HepG2 (cell line): Measurements from ENCODE around the gene PRSS22. TPM values are rescaled to one million over a fixed set of nuclear protein-coding genes. Genes with fewer than 3 reads are reported as not detected.
A peak's percentile ranks its signal among the peaks of the same experiment; 100 is the strongest.

Experiments used
- ARNTL ChIP-seq: sonication (generic); formaldehyde crosslinking; IDR thresholded peaks from 2 replicates; pipeline ENCODE4 v1.4.0; 2020; ENCODE audit warnings: mild to moderate bottlenecking, missing genetic modification reagents
- EEA1 ChIP-seq: sonication (generic); formaldehyde crosslinking; IDR thresholded peaks from 2 replicates; pipeline ENCODE4 v1.5.1; 2020; ENCODE audit warnings: mild to moderate bottlenecking, missing genetic modification reagents, borderline replicate concordance
- EP300 ChIP-seq, 3 experiments: sonication (generic) in 1 of 3; formaldehyde crosslinking in 1 of 3; IDR thresholded peaks; 2 replicates each; pipeline versions ENCODE4 v1.5.1 to v1.6.1; 2011 to 2020; ENCODE audit warnings: low read depth in 2 of 3, low read length in 2 of 3, borderline replicate concordance in 1 of 3, improper control_type of control experiment in 1 of 3, mild to moderate bottlenecking in 1 of 3, missing genetic modification reagents in 1 of 3, moderate library complexity in 1 of 3
- HOXD1 ChIP-seq: sonication (generic); formaldehyde crosslinking; IDR thresholded peaks from 2 replicates; pipeline ENCODE4 v1.5.0; 2020; ENCODE audit warnings: missing genetic modification reagents
- NR1H2 ChIP-seq: sonication (generic); formaldehyde crosslinking; IDR thresholded peaks from 2 replicates; pipeline ENCODE4 v1.8.1; 2022; ENCODE audit warnings: low read depth, missing genetic modification reagents, borderline replicate concordance
- PHF8 ChIP-seq: sonication (generic); formaldehyde crosslinking; IDR thresholded peaks from 2 replicates; pipeline ENCODE4 v1.5.0; 2020; ENCODE audit warnings: missing genetic modification reagents
- RAD21 ChIP-seq: fragments of 450-650 bp; formaldehyde crosslinking; IDR thresholded peaks from 2 replicates; pipeline ENCODE4 v1.5.0; 2020; ENCODE audit warnings: mild to moderate bottlenecking
- RBM22 ChIP-seq: fragments of 200-400 bp; formaldehyde crosslinking; optimal IDR thresholded peaks from 2 replicates; pipeline ENCODE3; 2017; ENCODE audit warnings: mild to moderate bottlenecking, low read length, moderate library complexity
- ZEB1 ChIP-seq: IDR thresholded peaks from 2 replicates; pipeline ENCODE4 v1.6.1; 2012; ENCODE audit warnings: mild to moderate bottlenecking, low read depth, inconsistent platforms; ENCODE audit not compliant: insufficient replicate concordance
- ZNF10 ChIP-seq: sonication (generic); formaldehyde crosslinking; IDR thresholded peaks from 2 replicates; pipeline ENCODE4 v1.4.0; 2020; ENCODE audit warnings: mild to moderate bottlenecking, low read depth, missing genetic modification reagents, borderline replicate concordance
- ZNF24 ChIP-seq: fragments of 450-650 bp; IDR thresholded peaks from 2 replicates; pipeline ENCODE4 v1.6.1; 2017; ENCODE audit warnings: antibody characterized with exemption, mild to moderate bottlenecking
- ZNF431 ChIP-seq: sonication (generic); formaldehyde crosslinking; IDR thresholded peaks from 2 replicates; pipeline ENCODE4 v1.9.0; 2022; ENCODE audit warnings: missing genetic modification reagents, low read depth, mild to moderate bottlenecking, borderline replicate concordance
- ZNF703 ChIP-seq: sonication (generic); formaldehyde crosslinking; IDR thresholded peaks from 2 replicates; pipeline ENCODE4 v1.5.1; 2020; ENCODE audit warnings: missing genetic modification reagents, mild to moderate bottlenecking, moderate library complexity, borderline replicate concordance
- polyA plus RNA-seq, 8 experiments: library from polyadenylated mRNA; depleted of rRNA in 3 of 8; stranded (reverse) in 7 of 8; unstranded in 1 of 8; fragments of >200 nt; fragmentation: Illumina TruSeq in 4 of 8; extraction: Trizol in 4 of 8; gene quantifications; 2 replicates each; pipeline versions ENCODE4 v1.2.1 to v1.2.3, GENCODE V29; 2011 to 2016; ENCODE audit warnings: low read depth in 4 of 8, missing spikeins in 1 of 8, mixed read lengths in 1 of 8; ENCODE audit not compliant: insufficient read depth in 1 of 8
- total RNA-seq, 5 experiments: library from RNA; depleted of rRNA; stranded (reverse); fragments of >200 nt; fragmentation: Illumina TruSeq; extraction: Trizol; gene quantifications; 2 replicates each; pipeline ENCODE4 v1.2.3, GENCODE V29; 2016; ENCODE audit warnings: low read depth in 1 of 5
- TF ChIP-seq, protein P1 (sequence below): sonication (generic); formaldehyde crosslinking; IDR thresholded peaks from 2 replicates; pipeline ENCODE4 v1.9.0; 2021; ENCODE audit warnings: missing genetic modification reagents, borderline replicate concordance
- TF ChIP-seq, protein P2 (sequence below): sonication (generic); formaldehyde crosslinking; IDR thresholded peaks from 2 replicates; pipeline ENCODE4 v1.5.0; 2020; ENCODE audit warnings: mild to moderate bottlenecking, missing genetic modification reagents, moderate library complexity
- TF ChIP-seq, protein P3 (sequence below): sonication (generic); formaldehyde crosslinking; conservative IDR thresholded peaks from 2 replicates; pipeline ENCODE4 v1.5.0; 2020; ENCODE audit warnings: missing genetic modification reagents
- TF ChIP-seq, protein P4 (sequence below): sonication (generic); formaldehyde crosslinking; IDR thresholded peaks from 2 replicates; pipeline ENCODE4 v1.5.0; 2020; ENCODE audit warnings: missing genetic modification reagents, mild to moderate bottlenecking, borderline replicate concordance
- TF ChIP-seq, protein P5 (sequence below): IDR thresholded peaks from 2 replicates; pipeline ENCODE4 v1.6.1; 2016; ENCODE audit warnings: mild to moderate bottlenecking

PRSS22 gene
- total and polyA plus RNA-seq, 2 of the 13 experiments (the other 11 are each of a cell fraction or from before 2014, with no cell fraction given) = 0.24 to 0.32 TPM

DNA sequence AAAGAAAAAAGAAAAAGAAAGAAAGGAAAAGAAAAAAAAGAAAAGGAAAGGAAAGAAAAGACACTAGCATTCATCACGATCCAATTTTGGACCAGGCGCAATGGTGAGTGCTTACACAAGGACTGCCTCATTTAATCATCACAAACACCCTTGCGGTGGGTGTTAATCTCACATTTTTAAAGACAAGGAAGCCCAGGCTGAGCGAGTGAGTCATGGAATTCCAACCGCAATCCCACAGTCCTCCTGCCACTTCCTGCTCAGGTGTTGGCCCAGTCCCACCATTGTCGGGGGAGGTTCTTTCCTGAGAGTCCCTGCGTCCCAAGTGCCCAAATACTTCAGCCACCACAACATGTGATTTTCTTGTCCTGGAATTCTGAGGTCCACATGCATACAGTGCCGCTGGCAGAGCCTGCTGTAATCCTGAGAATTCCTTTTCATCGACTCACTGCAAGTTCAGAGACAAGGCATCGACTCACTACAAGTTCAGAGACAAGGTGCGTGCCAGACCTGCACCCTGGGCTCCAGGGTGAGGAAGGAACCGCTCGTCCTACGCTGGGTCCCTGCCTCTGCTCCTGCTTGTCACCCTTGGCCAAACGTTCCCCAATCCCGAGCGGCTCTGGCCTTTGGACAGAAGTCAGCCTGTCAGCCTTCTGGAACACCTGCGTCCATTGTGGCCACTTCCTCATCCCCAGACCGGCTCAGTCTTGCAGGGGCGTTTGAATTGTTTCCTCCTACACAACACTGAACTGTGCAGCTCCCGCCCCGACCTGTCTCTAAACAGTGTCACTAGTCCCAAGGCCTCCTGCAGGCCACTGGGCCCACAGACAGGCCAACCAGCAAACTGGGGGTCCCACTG is 22.1 kb downstream of the PRSS22 start (continued):
- TF ChIP-seq, protein P1, sequence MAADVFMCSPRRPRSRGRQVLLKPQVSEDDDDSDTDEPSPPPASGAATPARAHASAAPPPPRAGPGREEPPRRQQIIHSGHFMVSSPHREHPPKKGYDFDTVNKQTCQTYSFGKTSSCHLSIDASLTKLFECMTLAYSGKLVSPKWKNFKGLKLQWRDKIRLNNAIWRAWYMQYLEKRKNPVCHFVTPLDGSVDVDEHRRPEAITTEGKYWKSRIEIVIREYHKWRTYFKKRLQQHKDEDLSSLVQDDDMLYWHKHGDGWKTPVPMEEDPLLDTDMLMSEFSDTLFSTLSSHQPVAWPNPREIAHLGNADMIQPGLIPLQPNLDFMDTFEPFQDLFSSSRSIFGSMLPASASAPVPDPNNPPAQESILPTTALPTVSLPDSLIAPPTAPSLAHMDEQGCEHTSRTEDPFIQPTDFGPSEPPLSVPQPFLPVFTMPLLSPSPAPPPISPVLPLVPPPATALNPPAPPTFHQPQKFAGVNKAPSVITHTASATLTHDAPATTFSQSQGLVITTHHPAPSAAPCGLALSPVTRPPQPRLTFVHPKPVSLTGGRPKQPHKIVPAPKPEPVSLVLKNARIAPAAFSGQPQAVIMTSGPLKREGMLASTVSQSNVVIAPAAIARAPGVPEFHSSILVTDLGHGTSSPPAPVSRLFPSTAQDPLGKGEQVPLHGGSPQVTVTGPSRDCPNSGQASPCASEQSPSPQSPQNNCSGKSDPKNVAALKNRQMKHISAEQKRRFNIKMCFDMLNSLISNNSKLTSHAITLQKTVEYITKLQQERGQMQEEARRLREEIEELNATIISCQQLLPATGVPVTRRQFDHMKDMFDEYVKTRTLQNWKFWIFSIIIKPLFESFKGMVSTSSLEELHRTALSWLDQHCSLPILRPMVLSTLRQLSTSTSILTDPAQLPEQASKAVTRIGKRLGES (CRISPR knock-in tag) = no peak
- TF ChIP-seq, protein P2, sequence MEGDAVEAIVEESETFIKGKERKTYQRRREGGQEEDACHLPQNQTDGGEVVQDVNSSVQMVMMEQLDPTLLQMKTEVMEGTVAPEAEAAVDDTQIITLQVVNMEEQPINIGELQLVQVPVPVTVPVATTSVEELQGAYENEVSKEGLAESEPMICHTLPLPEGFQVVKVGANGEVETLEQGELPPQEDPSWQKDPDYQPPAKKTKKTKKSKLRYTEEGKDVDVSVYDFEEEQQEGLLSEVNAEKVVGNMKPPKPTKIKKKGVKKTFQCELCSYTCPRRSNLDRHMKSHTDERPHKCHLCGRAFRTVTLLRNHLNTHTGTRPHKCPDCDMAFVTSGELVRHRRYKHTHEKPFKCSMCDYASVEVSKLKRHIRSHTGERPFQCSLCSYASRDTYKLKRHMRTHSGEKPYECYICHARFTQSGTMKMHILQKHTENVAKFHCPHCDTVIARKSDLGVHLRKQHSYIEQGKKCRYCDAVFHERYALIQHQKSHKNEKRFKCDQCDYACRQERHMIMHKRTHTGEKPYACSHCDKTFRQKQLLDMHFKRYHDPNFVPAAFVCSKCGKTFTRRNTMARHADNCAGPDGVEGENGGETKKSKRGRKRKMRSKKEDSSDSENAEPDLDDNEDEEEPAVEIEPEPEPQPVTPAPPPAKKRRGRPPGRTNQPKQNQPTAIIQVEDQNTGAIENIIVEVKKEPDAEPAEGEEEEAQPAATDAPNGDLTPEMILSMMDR = no peak
- TF ChIP-seq ZNF703 (CRISPR knock-in tag) = no peak
- TF ChIP-seq PHF8 (CRISPR knock-in tag) = 0 out of 2 replicates have a peak, but pooled peaks have one; percentile 12
- TF ChIP-seq NR1H2 = no peak
- TF ChIP-seq ZNF10 (CRISPR knock-in tag) = no peak
- TF ChIP-seq ZNF24 = no peak
- TF ChIP-seq ARNTL (CRISPR knock-in tag) = no peak
- no peak for TF ChIP-seq EEA1 (CRISPR knock-in tag)
- TF ChIP-seq, protein P3, sequence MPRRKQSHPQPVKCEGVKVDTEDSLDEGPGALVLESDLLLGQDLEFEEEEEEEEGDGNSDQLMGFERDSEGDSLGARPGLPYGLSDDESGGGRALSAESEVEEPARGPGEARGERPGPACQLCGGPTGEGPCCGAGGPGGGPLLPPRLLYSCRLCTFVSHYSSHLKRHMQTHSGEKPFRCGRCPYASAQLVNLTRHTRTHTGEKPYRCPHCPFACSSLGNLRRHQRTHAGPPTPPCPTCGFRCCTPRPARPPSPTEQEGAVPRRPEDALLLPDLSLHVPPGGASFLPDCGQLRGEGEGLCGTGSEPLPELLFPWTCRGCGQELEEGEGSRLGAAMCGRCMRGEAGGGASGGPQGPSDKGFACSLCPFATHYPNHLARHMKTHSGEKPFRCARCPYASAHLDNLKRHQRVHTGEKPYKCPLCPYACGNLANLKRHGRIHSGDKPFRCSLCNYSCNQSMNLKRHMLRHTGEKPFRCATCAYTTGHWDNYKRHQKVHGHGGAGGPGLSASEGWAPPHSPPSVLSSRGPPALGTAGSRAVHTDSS = no peak
- TF ChIP-seq, protein P4, sequence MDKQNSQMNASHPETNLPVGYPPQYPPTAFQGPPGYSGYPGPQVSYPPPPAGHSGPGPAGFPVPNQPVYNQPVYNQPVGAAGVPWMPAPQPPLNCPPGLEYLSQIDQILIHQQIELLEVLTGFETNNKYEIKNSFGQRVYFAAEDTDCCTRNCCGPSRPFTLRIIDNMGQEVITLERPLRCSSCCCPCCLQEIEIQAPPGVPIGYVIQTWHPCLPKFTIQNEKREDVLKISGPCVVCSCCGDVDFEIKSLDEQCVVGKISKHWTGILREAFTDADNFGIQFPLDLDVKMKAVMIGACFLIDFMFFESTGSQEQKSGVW (CRISPR knock-in tag) = no peak
- no peak for TF ChIP-seq EP300 (IDR thresholded peaks at IDR 0.05; ENCODE audit: low read depth in 2 of 2, low read length in 2 of 2)
- 0 out of 2 replicates have a peak, but pooled peaks have one; percentile 34 for TF ChIP-seq EP300 (CRISPR knock-in tag; IDR thresholded peaks at IDR 0.05; ENCODE audit: borderline replicate concordance)
- TF ChIP-seq, protein P5, sequence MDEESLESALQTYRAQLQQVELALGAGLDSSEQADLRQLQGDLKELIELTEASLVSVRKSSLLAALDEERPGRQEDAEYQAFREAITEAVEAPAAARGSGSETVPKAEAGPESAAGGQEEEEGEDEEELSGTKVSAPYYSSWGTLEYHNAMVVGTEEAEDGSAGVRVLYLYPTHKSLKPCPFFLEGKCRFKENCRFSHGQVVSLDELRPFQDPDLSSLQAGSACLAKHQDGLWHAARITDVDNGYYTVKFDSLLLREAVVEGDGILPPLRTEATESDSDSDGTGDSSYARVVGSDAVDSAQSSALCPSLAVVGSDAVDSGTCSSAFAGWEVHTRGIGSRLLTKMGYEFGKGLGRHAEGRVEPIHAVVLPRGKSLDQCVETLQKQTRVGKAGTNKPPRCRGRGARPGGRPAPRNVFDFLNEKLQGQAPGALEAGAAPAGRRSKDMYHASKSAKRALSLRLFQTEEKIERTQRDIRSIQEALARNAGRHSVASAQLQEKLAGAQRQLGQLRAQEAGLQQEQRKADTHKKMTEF (CRISPR knock-in tag) = 0 out of 2 replicates have a peak, but pooled peaks have one; percentile 33
- TF ChIP-seq RBM22 = no peak
- no peak for TF ChIP-seq RAD21 (CRISPR knock-in tag)
- TF ChIP-seq HOXD1 (CRISPR knock-in tag) = no peak
- TF ChIP-seq ZNF431 = no peak
- no peak for TF ChIP-seq ZEB1
